ENCODE results near the gene FGGY.

- TF ChIP-seq EZH2 (IDR thresholded peaks at IDR 0.05): no peak
- no peak for TF ChIP-seq POLR2AphosphoS5 (IDR thresholded peaks at IDR 0.05; ENCODE audit: borderline replicate concordance, low read depth, low read length)
These were observed 280.9 kb downstream of the FGGY start for GRCh38 chr1:59577774-59578173.
